HG03558 (cell line): ENCODE measurements around the gene RNF5.
"Not testable (repeated sequence)": the region's sequence is repeated elsewhere in the genome, so short reads cannot be mapped to it uniquely, and the experiment has no call there.

ENCODE experiments used
- ATAC-seq: cut with Tn5 transposase; IDR thresholded peaks from one replicate; pipeline ENCODE4 v1.9.1; 2021; ENCODE audit warnings: moderate number of reproducible peaks; ENCODE audit not compliant: unreplicated experiment; ENCODE audit errors: extremely low read depth

The RNF5 gene

DNA sequence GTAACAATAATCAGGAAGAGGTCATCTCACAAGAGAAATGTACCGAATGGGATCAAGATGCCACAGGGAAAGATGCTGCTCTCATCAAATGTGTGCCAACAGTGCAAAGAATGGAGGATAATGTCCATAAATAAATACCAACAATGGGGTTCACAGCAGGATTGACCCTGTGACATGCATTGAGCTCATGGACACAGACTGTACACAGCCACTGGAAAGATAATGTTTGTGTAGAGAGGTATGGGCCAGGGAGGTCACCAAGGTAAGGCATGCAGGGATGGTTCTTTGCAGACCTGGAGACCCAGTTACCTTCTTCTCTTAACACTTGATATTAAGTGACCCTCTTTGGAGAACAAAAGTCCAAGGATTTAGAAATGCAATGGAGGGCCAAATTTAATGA lies 3.8 kb upstream of the RNF5 start:
- ATAC-seq: no peak

GRCh38 chr6:32175322-32175710 lies 2.9 kb upstream of the RNF5 start:
- no peak for ATAC-seq

DNA sequence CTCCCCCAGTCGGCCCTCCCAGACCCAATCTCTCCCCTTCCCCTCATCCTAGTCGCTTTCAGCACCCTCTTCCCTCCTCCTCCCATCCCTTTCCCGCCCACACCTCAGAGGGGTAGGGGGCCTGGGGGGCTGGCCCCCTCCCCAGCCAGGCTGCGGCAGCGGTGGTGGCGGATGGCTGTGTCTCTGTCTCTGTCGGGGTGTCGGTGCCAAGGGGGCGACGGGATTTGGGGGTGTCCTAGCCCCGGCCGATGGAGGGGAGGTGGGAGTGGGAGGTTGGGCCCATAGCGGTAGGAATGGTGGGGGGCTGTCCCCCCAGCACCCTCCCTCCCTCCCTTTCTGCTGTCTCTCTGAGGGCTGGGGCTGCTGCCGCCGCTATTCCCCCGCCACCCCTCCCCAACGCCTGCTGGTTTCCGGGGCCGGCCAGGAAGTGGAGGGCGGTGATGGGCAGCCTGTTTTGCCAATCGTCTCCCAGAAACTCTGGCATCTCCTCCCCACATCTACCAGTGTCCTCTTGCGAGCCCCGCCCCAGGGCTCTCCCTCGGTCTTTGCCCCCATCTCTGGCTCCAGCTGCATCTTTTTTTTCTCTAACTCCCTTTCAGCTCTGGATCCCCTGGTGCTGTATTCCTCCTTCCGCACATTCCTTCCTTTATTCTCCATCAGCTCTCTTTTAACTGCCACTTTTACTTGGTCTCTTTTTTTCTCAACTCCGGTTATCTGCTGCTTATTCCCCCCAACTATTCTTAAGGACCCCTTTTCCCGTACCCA lies 2.3 kb upstream of the RNF5 start, which contains the start of gene AGPAT1:
TSS of gene AGPAT1 (minus strand) at position 374 of the 765 bp plus-strand sequence. CDS start 4,588 bp downstream, outside the sequence.
- ATAC-seq: no peak

GRCh38 chr6:32176476-32177182 lies 1.6 kb upstream of the RNF5 start:
- ATAC-seq: no peak

DNA sequence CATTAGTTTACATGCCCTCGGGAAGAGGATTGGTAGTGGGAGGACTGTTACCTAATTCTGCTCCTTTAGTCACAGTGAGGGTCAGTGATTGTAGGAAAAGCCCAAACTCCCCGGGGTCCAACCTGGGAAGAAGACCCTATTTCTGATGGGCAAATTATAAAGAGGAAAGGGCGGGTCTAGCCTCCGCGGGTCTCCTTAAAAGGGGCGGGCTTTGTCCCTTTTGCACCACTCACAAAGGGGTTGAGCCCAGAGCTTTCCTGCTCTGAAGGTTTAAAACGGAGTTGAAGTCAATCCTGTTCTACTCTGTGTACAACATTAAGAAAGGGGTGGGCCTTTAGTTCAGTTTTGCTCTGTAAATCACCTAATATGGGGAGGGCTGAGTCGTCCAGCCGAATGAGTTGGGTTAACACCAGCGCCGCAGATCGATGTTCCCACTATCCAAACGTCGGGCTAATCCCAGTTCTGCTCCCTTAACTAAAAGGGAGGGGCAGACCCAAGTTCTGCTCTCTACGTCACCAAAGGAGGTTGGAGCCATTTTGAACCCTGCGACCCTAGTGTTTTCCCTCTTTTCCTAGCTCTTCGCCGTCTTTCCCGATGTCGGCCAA lies 920 bp upstream of the RNF5 start:
- ATAC-seq: no peak

GRCh38 chr6:32178547-32179440 lies 589 bp downstream of the RNF5 start:
- no peak for ATAC-seq

DNA sequence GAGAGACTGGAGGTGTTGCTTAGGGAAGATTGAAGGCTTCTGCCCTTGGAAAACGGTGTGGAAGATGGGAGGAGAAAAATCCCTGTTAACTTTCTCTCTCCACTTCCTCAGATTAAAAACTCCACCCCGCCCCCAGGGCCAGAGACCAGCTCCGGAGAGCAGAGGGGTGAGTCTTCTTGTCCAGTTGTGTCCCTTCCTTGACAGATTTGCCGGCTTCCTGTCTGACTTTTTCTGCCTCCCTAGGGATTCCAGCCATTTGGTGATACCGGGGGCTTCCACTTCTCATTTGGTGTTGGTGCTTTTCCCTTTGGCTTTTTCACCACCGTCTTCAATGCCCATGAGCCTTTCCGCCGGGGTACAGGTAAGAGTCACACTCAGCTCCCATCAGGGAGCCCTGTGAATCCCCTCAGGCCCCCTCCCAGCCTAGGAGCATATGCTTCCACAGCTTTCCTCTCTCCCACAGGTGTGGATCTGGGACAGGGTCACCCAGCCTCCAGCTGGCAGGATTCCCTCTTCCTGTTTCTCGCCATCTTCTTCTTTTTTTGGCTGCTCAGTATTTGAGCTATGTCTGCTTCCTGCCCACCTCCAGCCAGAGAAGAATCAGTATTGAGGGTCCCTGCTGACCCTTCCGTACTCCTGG lies 1.7 kb downstream of the RNF5 start:
- no peak for ATAC-seq

- no peak for ATAC-seq
Observed at GRCh38 chr6:32181148-32181702, 3.0 kb downstream of the RNF5 start.

DNA sequence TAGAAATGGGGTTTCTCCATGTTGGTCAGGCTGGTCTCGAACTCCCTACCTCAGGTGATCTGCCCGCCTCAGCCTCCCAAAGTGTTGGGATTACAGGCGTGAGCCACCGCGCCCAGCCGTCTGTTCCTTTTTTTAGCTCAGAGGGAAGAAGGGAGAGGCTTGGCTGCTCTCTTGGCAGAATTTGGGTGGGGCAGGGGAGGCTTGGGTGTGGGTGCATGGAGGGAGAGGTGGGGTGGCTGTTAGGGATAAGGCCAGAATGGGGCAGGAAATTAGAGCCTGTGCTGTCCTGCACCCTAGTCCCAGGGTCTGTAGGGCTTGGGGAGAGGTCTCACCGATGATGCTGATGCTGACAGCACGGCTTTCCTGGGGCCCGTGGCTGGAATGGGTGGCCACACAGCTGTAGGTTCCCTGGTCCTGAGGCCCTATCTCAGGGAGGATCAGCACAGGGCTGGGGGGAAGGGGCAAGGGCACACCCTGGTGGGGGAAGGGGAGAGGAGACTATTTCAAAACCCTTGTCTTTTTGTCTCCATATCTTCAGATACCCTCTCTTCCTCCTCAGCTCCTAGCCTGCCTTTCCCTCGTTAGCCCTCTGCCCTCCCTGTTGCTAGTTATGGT lies 3.8 kb downstream of the RNF5 start:
- ATAC-seq: no peak

- no peak for ATAC-seq
Observed at GRCh38 chr6:32182555-32182981, 4.4 kb downstream of the RNF5 start.

- no peak for ATAC-seq
Observed at GRCh38 chr6:32183030-32183429, 4.8 kb downstream of the RNF5 start.

DNA sequence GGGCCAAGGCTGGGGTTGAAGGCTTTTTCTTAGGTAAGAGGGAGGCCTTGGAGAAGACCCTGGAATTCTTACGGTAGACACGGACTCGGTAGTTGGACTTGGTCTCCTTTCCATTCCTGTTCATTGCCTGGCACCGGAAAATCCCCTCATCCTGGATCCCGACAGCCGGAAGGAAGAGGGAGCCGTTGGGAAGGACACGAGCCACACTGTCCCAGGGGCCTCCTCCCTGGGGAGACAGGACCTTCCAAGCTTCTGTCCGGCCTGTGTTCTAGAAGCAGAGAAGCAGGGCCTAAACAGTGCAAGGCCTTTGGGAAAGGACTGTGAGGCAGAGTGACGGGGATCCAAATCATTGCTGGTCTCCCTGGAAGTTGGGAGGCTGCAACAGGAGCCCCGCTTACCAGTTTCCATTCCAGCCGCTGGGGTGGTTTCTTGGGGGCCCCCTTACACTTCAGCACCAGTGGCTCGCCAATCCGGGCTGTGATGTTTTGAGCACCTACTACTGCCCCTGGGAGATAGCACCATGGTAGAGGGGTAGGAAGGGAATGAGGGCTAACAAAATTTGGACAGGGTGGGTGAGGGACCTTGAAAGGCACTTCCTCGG lies 5.4 kb downstream of the RNF5 start:
- no peak for ATAC-seq

GRCh38 chr6:32184084-32184640 lies 6.0 kb downstream of the RNF5 start, which contains the start of gene AGER:
Gene AGER, minus strand, starts transcription at chr6:32184253. Its CDS starts 31 bp downstream, at chr6:32184222.
- ATAC-seq: no peak

- ATAC-seq: not testable (repeated sequence)
Observed at GRCh38 chr6:32185681-32186131, 7.5 kb downstream of the RNF5 start.

DNA sequence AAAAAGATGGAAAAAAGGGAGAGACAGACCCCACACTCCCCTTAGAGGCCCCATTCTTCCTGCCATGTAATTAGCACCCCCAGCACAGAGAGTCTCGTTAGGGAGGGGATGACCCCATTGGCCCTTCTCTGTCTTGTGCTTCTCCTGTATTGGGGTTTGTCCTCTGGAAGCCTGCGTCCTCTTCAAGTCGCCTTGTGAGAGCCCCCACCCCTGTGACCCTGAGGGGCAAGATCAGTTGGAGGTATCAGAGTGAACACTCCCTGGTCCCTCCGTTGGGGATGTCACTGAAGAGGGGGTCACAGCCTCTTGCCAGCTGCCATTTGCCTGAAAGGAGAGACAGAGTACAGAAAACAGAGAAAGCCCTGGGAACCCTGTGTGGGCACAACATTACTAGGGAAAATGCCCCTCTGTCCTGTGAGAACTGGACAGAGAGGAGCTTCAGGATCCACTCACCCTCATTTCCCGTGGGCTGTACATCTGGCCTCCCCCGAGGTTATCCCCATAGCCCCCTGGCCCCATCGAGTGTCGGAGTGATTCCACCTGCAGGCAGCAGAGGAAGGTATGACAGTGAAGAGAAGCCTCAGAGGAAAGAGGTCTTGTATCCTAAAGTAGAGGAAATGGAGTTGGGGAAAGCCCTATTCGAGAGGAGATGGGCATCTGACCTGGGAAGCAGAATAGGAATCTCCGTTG lies 8.1 kb downstream of the RNF5 start:
- not testable (repeated sequence) for ATAC-seq

- ATAC-seq: no peak
Observed at GRCh38 chr6:32187009-32187709, 9.0 kb downstream of the RNF5 start.
